ENCODE data around the gene GRAMD1B. TPM values are rescaled to one million over a fixed set of nuclear protein-coding genes. Genes with fewer than 3 reads are reported as not detected.

Gene GRAMD1B
- total RNA-seq, 4 donors from 2014 or later = 2.1 to 7.8 (median 3.2) TPM

- TF ChIP-seq POLR2A (IDR thresholded peaks at IDR 0.05) = no peak
- no peak for TF ChIP-seq CTCF (IDR thresholded peaks at IDR 0.05 in 4 of 5, conservative IDR thresholded peaks at IDR 0.05 in 1 of 5)
- H3K27ac ChIP-seq = no peak overlapping the region
- DNase-seq = no peak
- in situ Hi-C loops (cut with MboI; ENCODE audit: low sequenced_read_pairs in 4 of 4) = no loop called here
- H3K27me3 ChIP-seq = no peaks in the 10 kb centered on the region
- no peak overlapping the region for H3K4me3 ChIP-seq
- intact Hi-C loops (cut with DNase I; ENCODE audit: low total_unique reads) = no loop called here
- ATAC-seq = no peak
- H3K4me1 ChIP-seq = peaks cover 0 to 4% of the 10 kb centered on the region in 2 donors
- H3K36me3 ChIP-seq = no peaks in the 10 kb centered on the region
- H3K9me3 ChIP-seq = no peaks in the 10 kb centered on the region
These were observed 242.5 kb downstream of the GRAMD1B start for GRCh38 chr11:123672568-123672967.

GRCh38 chr11:123674297-123674696, 244.2 kb downstream of the GRAMD1B start:
- in situ Hi-C loops (cut with MboI; ENCODE audit: low sequenced_read_pairs in 4 of 4) (no loop called here), intact Hi-C loops (cut with DNase I; ENCODE audit: low total_unique reads) (no loop called here)
- Histone ChIP-seq H3K4me3 (no peak overlapping the region), H3K36me3 (no peaks in the 10 kb centered on the region), H3K4me1 (peaks cover 0 to 4% of the 10 kb centered on the region in 2 donors), H3K27me3 (no peaks in the 10 kb centered on the region), H3K9me3 (no peaks in the 10 kb centered on the region), H3K27ac (no peak overlapping the region)
- DNase-seq = no peak
- TF ChIP-seq CTCF (IDR thresholded peaks at IDR 0.05 in 4 of 5, conservative IDR thresholded peaks at IDR 0.05 in 1 of 5) (no peak), POLR2A (IDR thresholded peaks at IDR 0.05) (no peak)
- no peak for ATAC-seq

Small RNAs within 50 kb of the gene (microRNA-seq; reads per million reads assigned to microRNA genes)
- 0 reads per million in 2 donors for gene MIR4493 (ENCODE audit: borderline replicate concordance in 2 of 2)

Other genes starting within 250 kb of the GRAMD1B start
- 10 to 100 TPM in 1 of 4 donors, 1 to 10 TPM in 3; 2.3 to 12.5 (median 4.4) TPM for gene CLMP, start 235.0 kb upstream of the GRAMD1B start, total RNA-seq
- 10 to 100 TPM in 1 of 4 donors, 1 to 10 TPM in 3; 3.0 to 10.5 (median 4.9) TPM for gene SCN3B, start 224.4 kb downstream of the GRAMD1B start, total RNA-seq

Data from gastrocnemius medialis (tissue), 4 donors.